HL-60 (cell line): Measurements from ENCODE around the gene SPAG17.

Source experiments
- DNase-seq, 2 experiments: peaks; one replicate each; pipeline ENCODE4 v3.0.0-alpha.2; 2010 to 2020; ENCODE audit warnings: low read depth in 1 of 2, low spot score in 1 of 2
- H3K27ac ChIP-seq: fragments of 250-450 bp; sonication (Bioruptor Pico); replicated peaks from 2 replicates; pipeline ENCODE4 v1.5.1; 2020; ENCODE audit warnings: mild to moderate bottlenecking, moderate library complexity
- H3K27me3 ChIP-seq: fragments of 250-450 bp; sonication (Bioruptor Pico); 2 replicates; pipeline ENCODE4 v1.5.1; 2021; ENCODE audit warnings: mild to moderate bottlenecking, moderate library complexity; ENCODE audit not compliant: insufficient read depth, poor library complexity, severe bottlenecking
- H3K4me3 ChIP-seq: replicated peaks from 2 replicates; pipeline ENCODE4 v1.5.1; 2011; ENCODE audit warnings: mild to moderate bottlenecking, control low read depth, low read length; ENCODE audit not compliant: insufficient read depth
- CTCF ChIP-seq: IDR thresholded peaks from one replicate; pipeline ENCODE4 v1.5.1; 2011; ENCODE audit warnings: low read length, control low read depth, inconsistent platforms; ENCODE audit not compliant: insufficient read depth
- GABPA ChIP-seq: IDR thresholded peaks from 2 replicates; pipeline ENCODE4 v1.6.1; 2012; ENCODE audit warnings: low read depth
- POLR2AphosphoS5 ChIP-seq: IDR thresholded peaks from 2 replicates; pipeline ENCODE4 v1.6.1; 2012; ENCODE audit warnings: low read depth
- REST ChIP-seq: IDR thresholded peaks from 2 replicates; pipeline ENCODE4 v1.6.1; 2012; ENCODE audit warnings: low read depth; ENCODE audit not compliant: insufficient replicate concordance
- SPI1 ChIP-seq: IDR thresholded peaks from 2 replicates; pipeline ENCODE4 v1.6.1; 2012; ENCODE audit warnings: low read depth, mild to moderate bottlenecking, borderline replicate concordance

Gene SPAG17

GRCh38 chr1:118118873-118119463 lies 66.1 kb downstream of the SPAG17 start:
- Histone ChIP-seq H3K27ac (no peak overlapping the region), H3K4me3 (no peak overlapping the region), H3K27me3 (peaks cover 2% of the 10 kb centered on the region)
- no peak for DNase-seq
- no peak for TF ChIP-seq GABPA
- no peak for TF ChIP-seq POLR2AphosphoS5
- TF ChIP-seq REST, result no peak

- no peak for DNase-seq
- H3K27me3 ChIP-seq, result peaks cover 6% of the 10 kb centered on the region
- TF ChIP-seq SPI1 (no peak), POLR2AphosphoS5 (no peak), GABPA (no peak), CTCF (no peak), REST (no peak)
- H3K27ac ChIP-seq, result no peak overlapping the region
- no peak overlapping the region for H3K4me3 ChIP-seq
These were observed 66.6 kb downstream of the SPAG17 start for GRCh38 chr1:118118469-118118868.

GRCh38 chr1:118117521-118117920 lies 67.5 kb downstream of the SPAG17 start:
- H3K4me3 ChIP-seq, result no peak overlapping the region
- H3K27ac ChIP-seq, result no peak overlapping the region
- no peak for DNase-seq
- no peak for TF ChIP-seq REST
- no peak for TF ChIP-seq SPI1
- TF ChIP-seq POLR2AphosphoS5, result no peak
- TF ChIP-seq GABPA, result no peak
- no peak for TF ChIP-seq CTCF
- peaks cover 8% of the 10 kb centered on the region for H3K27me3 ChIP-seq
